HEK293 (cell line): ENCODE results near the gene C20orf144.

Experiments used
- GLI2 ChIP-seq: fragments of 450-650 bp; formaldehyde crosslinking; IDR thresholded peaks from 2 replicates; pipeline ENCODE4; 2017; ENCODE audit warnings: missing biosample characterization, missing genetic modification characterization, low read depth, borderline replicate concordance
- ZBTB8A ChIP-seq: fragments of 450-650 bp; formaldehyde crosslinking; IDR thresholded peaks from 2 replicates; pipeline ENCODE4 v1.5.1; 2016; ENCODE audit warnings: missing biosample characterization, missing genetic modification characterization
- ZNF132 ChIP-seq: fragments of 450-650 bp; formaldehyde crosslinking; IDR thresholded peaks from 2 replicates; pipeline ENCODE4 v1.5.1; 2017; ENCODE audit warnings: missing biosample characterization, missing genetic modification characterization, borderline replicate concordance
- ZNF146 ChIP-seq: fragments of 450-650 bp; formaldehyde crosslinking; IDR thresholded peaks from 2 replicates; pipeline ENCODE4 v1.5.1; 2016; ENCODE audit warnings: missing biosample characterization, missing genetic modification characterization
- ZNF157 ChIP-seq: fragments of 450-650 bp; formaldehyde crosslinking; IDR thresholded peaks from 2 replicates; pipeline ENCODE4 v1.5.1; 2016; ENCODE audit warnings: missing biosample characterization, missing genetic modification characterization
- ZNF2 ChIP-seq: fragments of 450-650 bp; formaldehyde crosslinking; IDR thresholded peaks from 2 replicates; pipeline ENCODE4 v1.5.1; 2016; ENCODE audit warnings: missing biosample characterization, missing genetic modification characterization
- ZNF24 ChIP-seq: fragments of 450-650 bp; formaldehyde crosslinking; IDR thresholded peaks from 2 replicates; pipeline ENCODE4 v1.5.1; 2016; ENCODE audit warnings: missing biosample characterization, missing genetic modification characterization
- ZNF274 ChIP-seq, 2 experiments: fragments of 200-500 bp in 1 of 2; fragments of 450-650 bp in 1 of 2; sonication (Bioruptor generic) in 1 of 2; formaldehyde crosslinking in 1 of 2; IDR thresholded peaks; 2 replicates each; pipeline versions ENCODE4 v1.5.1 to v1.6.1; 2014 to 2016; ENCODE audit warnings: borderline replicate concordance in 1 of 2, inconsistent platforms in 1 of 2, low read length in 1 of 2, missing biosample characterization in 1 of 2, missing genetic modification characterization in 1 of 2
- ZNF391 ChIP-seq: fragments of 450-650 bp; formaldehyde crosslinking; IDR thresholded peaks from 2 replicates; pipeline ENCODE4 v1.5.1; 2016; ENCODE audit warnings: low read depth, missing biosample characterization, missing genetic modification characterization, borderline replicate concordance
- ZNF426 ChIP-seq: fragments of 450-650 bp; formaldehyde crosslinking; IDR thresholded peaks from 2 replicates; pipeline ENCODE4 v1.5.1; 2017; ENCODE audit warnings: missing biosample characterization, missing genetic modification characterization, mild to moderate bottlenecking, inconsistent platforms, moderate library complexity
- ZNF626 ChIP-seq: fragments of 450-650 bp; sonication (Bioruptor Pico); formaldehyde crosslinking; IDR thresholded peaks from 2 replicates; pipeline ENCODE4 v1.5.1; 2018; ENCODE audit warnings: missing biosample characterization, missing genetic modification characterization, inconsistent platforms
- ZNF701 ChIP-seq: fragments of 450-650 bp; formaldehyde crosslinking; IDR thresholded peaks from 2 replicates; pipeline ENCODE4 v1.5.1; 2016; ENCODE audit warnings: missing biosample characterization, missing genetic modification characterization
- TF ChIP-seq, protein P1 (sequence below): fragments of 450-650 bp; formaldehyde crosslinking; conservative IDR thresholded peaks from 2 replicates; pipeline ENCODE4 v1.5.1; 2016; ENCODE audit warnings: low read depth, missing biosample characterization, missing genetic modification characterization
- TF ChIP-seq, protein P2 (sequence below): fragments of 450-650 bp; formaldehyde crosslinking; IDR thresholded peaks from 2 replicates; pipeline ENCODE4 v1.5.1; 2017; ENCODE audit warnings: missing biosample characterization, missing genetic modification characterization
- TF ChIP-seq, protein P3 (sequence below): fragments of 450-650 bp; formaldehyde crosslinking; IDR thresholded peaks from 2 replicates; pipeline ENCODE4 v1.5.1; 2016; ENCODE audit warnings: missing biosample characterization, missing genetic modification characterization
- TF ChIP-seq, protein P4 (sequence below): fragments of 450-650 bp; formaldehyde crosslinking; IDR thresholded peaks from 2 replicates; pipeline ENCODE4 v1.5.1; 2016; ENCODE audit warnings: missing biosample characterization, missing genetic modification characterization
- TF ChIP-seq, protein P5 (sequence below): fragments of 450-650 bp; formaldehyde crosslinking; IDR thresholded peaks from 2 replicates; pipeline ENCODE4 v1.5.1; 2016; ENCODE audit warnings: missing biosample characterization, missing genetic modification characterization, borderline replicate concordance
- TF ChIP-seq, protein P6 (sequence below): fragments of 450-650 bp; formaldehyde crosslinking; IDR thresholded peaks from 2 replicates; pipeline ENCODE4 v1.5.1; 2017; ENCODE audit warnings: missing biosample characterization, missing genetic modification characterization
- TF ChIP-seq, protein P7 (sequence below): fragments of 450-650 bp; formaldehyde crosslinking; IDR thresholded peaks from 2 replicates; pipeline ENCODE4 v1.5.1; 2017; ENCODE audit warnings: missing biosample characterization, missing genetic modification characterization

The C20orf144 gene

DNA sequence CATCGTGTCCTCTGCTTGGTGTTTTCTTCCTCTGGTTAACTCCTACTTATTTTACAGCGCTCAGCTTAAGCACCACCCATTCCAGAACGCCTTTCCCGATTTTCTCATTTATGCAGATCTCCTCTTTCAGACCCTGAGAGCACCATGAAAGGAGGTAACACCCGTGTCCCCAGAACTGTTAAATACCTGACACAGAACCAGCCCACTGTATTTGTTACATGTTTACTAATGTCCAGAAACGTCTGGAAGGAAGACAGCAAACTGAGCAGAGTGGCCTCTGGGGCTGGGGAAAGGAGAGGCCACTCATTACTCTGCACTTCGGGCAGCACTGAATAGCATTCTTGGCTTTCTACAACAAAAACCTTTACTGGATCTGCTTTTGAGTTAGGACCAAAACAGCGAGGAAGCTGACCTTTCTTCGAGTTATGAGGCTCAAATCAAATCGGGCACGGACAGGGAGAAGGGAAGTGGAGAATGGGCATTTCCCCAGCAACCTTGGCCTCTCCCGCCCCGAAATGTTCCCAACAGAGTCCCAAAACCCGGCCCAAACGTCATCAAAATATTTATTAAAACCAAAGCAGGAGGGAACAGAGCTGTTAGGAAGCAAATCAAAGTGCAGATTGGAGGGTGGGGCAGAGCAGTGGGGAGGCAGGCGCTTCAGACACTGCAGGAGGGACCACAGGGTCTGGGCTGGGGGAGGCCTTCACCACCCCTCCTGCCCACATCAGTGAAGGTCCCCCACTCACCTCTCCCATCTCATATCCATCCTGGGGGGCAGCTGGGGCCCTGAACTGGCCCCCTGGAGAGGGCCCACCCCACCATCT, 13.2 kb downstream of the C20orf144 start (continued):
- no peak for TF ChIP-seq ZNF146
- TF ChIP-seq ZNF24 (tag by site-specific recombination) = no peak
- no peak for TF ChIP-seq ZNF274 (IDR thresholded peaks at IDR 0.05; ENCODE audit: low read length)
- TF ChIP-seq ZNF274 (tag by site-specific recombination; IDR thresholded peaks at IDR 0.05; ENCODE audit: borderline replicate concordance) = no peak
- TF ChIP-seq, protein P1, sequence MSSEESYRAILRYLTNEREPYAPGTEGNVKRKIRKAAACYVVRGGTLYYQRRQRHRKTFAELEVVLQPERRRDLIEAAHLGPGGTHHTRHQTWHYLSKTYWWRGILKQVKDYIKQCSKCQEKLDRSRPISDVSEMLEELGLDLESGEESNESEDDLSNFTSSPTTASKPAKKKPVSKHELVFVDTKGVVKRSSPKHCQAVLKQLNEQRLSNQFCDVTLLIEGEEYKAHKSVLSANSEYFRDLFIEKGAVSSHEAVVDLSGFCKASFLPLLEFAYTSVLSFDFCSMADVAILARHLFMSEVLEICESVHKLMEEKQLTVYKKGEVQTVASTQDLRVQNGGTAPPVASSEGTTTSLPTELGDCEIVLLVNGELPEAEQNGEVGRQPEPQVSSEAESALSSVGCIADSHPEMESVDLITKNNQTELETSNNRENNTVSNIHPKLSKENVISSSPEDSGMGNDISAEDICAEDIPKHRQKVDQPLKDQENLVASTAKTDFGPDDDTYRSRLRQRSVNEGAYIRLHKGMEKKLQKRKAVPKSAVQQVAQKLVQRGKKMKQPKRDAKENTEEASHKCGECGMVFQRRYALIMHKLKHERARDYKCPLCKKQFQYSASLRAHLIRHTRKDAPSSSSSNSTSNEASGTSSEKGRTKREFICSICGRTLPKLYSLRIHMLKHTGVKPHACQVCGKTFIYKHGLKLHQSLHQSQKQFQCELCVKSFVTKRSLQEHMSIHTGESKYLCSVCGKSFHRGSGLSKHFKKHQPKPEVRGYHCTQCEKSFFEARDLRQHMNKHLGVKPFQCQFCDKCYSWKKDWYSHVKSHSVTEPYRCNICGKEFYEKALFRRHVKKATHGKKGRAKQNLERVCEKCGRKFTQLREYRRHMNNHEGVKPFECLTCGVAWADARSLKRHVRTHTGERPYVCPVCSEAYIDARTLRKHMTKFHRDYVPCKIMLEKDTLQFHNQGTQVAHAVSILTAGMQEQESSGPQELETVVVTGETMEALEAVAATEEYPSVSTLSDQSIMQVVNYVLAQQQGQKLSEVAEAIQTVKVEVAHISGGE (tag by site-specific recombination) = no peak
- no peak for TF ChIP-seq ZNF2
- TF ChIP-seq, protein P2, sequence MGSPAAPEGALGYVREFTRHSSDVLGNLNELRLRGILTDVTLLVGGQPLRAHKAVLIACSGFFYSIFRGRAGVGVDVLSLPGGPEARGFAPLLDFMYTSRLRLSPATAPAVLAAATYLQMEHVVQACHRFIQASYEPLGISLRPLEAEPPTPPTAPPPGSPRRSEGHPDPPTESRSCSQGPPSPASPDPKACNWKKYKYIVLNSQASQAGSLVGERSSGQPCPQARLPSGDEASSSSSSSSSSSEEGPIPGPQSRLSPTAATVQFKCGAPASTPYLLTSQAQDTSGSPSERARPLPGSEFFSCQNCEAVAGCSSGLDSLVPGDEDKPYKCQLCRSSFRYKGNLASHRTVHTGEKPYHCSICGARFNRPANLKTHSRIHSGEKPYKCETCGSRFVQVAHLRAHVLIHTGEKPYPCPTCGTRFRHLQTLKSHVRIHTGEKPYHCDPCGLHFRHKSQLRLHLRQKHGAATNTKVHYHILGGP (tag by site-specific recombination) = no peak
- no peak for TF ChIP-seq ZNF701 (tag by site-specific recombination)
- TF ChIP-seq, protein P3, sequence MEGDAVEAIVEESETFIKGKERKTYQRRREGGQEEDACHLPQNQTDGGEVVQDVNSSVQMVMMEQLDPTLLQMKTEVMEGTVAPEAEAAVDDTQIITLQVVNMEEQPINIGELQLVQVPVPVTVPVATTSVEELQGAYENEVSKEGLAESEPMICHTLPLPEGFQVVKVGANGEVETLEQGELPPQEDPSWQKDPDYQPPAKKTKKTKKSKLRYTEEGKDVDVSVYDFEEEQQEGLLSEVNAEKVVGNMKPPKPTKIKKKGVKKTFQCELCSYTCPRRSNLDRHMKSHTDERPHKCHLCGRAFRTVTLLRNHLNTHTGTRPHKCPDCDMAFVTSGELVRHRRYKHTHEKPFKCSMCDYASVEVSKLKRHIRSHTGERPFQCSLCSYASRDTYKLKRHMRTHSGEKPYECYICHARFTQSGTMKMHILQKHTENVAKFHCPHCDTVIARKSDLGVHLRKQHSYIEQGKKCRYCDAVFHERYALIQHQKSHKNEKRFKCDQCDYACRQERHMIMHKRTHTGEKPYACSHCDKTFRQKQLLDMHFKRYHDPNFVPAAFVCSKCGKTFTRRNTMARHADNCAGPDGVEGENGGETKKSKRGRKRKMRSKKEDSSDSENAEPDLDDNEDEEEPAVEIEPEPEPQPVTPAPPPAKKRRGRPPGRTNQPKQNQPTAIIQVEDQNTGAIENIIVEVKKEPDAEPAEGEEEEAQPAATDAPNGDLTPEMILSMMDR (tag by site-specific recombination) = no peak
- no peak for TF ChIP-seq GLI2 (tag by site-specific recombination)
- TF ChIP-seq, protein P4, sequence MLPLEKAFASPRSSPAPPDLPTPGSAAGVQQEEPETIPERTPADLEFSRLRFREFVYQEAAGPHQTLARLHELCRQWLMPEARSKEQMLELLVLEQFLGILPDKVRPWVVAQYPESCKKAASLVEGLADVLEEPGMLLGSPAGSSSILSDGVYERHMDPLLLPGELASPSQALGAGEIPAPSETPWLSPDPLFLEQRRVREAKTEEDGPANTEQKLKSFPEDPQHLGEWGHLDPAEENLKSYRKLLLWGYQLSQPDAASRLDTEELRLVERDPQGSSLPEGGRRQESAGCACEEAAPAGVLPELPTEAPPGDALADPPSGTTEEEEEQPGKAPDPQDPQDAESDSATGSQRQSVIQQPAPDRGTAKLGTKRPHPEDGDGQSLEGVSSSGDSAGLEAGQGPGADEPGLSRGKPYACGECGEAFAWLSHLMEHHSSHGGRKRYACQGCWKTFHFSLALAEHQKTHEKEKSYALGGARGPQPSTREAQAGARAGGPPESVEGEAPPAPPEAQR (tag by site-specific recombination) = no peak
- no peak for TF ChIP-seq ZNF157 (tag by site-specific recombination)
- TF ChIP-seq, protein P5, sequence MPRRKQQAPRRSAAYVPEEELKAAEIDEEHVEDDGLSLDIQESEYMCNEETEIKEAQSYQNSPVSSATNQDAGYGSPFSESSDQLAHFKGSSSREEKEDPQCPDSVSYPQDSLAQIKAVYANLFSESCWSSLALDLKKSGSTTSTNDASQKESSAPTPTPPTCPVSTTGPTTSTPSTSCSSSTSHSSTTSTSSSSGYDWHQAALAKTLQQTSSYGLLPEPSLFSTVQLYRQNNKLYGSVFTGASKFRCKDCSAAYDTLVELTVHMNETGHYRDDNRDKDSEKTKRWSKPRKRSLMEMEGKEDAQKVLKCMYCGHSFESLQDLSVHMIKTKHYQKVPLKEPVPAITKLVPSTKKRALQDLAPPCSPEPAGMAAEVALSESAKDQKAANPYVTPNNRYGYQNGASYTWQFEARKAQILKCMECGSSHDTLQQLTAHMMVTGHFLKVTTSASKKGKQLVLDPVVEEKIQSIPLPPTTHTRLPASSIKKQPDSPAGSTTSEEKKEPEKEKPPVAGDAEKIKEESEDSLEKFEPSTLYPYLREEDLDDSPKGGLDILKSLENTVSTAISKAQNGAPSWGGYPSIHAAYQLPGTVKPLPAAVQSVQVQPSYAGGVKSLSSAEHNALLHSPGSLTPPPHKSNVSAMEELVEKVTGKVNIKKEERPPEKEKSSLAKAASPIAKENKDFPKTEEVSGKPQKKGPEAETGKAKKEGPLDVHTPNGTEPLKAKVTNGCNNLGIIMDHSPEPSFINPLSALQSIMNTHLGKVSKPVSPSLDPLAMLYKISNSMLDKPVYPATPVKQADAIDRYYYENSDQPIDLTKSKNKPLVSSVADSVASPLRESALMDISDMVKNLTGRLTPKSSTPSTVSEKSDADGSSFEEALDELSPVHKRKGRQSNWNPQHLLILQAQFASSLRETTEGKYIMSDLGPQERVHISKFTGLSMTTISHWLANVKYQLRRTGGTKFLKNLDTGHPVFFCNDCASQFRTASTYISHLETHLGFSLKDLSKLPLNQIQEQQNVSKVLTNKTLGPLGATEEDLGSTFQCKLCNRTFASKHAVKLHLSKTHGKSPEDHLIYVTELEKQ = no peak
- no peak for TF ChIP-seq ZNF426 (tag by site-specific recombination)
- TF ChIP-seq, protein P6, sequence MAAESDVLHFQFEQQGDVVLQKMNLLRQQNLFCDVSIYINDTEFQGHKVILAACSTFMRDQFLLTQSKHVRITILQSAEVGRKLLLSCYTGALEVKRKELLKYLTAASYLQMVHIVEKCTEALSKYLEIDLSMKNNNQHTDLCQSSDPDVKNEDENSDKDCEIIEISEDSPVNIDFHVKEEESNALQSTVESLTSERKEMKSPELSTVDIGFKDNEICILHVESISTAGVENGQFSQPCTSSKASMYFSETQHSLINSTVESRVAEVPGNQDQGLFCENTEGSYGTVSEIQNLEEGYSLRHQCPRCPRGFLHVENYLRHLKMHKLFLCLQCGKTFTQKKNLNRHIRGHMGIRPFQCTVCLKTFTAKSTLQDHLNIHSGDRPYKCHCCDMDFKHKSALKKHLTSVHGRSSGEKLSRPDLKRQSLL = no peak
- no peak for TF ChIP-seq ZNF626 (tag by site-specific recombination)
- TF ChIP-seq, protein P7, sequence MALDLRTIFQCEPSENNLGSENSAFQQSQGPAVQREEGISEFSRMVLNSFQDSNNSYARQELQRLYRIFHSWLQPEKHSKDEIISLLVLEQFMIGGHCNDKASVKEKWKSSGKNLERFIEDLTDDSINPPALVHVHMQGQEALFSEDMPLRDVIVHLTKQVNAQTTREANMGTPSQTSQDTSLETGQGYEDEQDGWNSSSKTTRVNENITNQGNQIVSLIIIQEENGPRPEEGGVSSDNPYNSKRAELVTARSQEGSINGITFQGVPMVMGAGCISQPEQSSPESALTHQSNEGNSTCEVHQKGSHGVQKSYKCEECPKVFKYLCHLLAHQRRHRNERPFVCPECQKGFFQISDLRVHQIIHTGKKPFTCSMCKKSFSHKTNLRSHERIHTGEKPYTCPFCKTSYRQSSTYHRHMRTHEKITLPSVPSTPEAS = no peak
- no peak for TF ChIP-seq ZNF391
- TF ChIP-seq ZNF132 (tag by site-specific recombination) = no peak
- no peak for TF ChIP-seq ZBTB8A (tag by site-specific recombination)
